Cortex of kidney (tissue), 1 donor: ENCODE data around the gene POM121.
"Not testable (repeated sequence)": the region's sequence is repeated elsewhere in the genome, so short reads cannot be mapped to it uniquely, and the experiment has no call there.

Source experiments
- DNase-seq: peaks from one replicate; lab custom pipeline; 2025; lab: John Stamatoyannopoulos, UW

Gene POM121

GRCh38 chr7:72997887-72998468 is 73.1 kb downstream of the POM121 start:
- DNase-seq: not testable (repeated sequence)
